KMS-11 (cell line): ENCODE measurements around the gene SPEF2.

ENCODE experiments used
- H2AFZ ChIP-seq: fragments of 200-600 bp; sonication (generic); 2 replicates; pipeline ENCODE4 v1.6.1; 2016; ENCODE audit warnings: antibody characterized with exemption, mixed run types, low read depth
- H3K27ac ChIP-seq: fragments of 200-600 bp; sonication (generic); 2 replicates; pipeline ENCODE4 v1.6.1; 2016; ENCODE audit warnings: mild to moderate bottlenecking, mixed run types
- H3K27me3 ChIP-seq: fragments of 200-600 bp; sonication (generic); 2 replicates; pipeline ENCODE4 v1.6.1; 2017; ENCODE audit warnings: mild to moderate bottlenecking, low read depth, mixed run types, moderate library complexity; ENCODE audit not compliant: insufficient read depth
- H3K36me3 ChIP-seq: fragments of 200-600 bp; sonication (generic); 2 replicates; pipeline ENCODE4 v1.6.1; 2017; ENCODE audit warnings: mild to moderate bottlenecking, mixed run types; ENCODE audit not compliant: insufficient read depth
- H3K4me1 ChIP-seq: fragments of 200-600 bp; sonication (generic); 2 replicates; pipeline ENCODE4 v1.6.1; 2016; ENCODE audit warnings: mild to moderate bottlenecking, low read depth, mixed run types; ENCODE audit not compliant: poor library complexity, severe bottlenecking
- H3K4me2 ChIP-seq: fragments of 200-600 bp; sonication (generic); 2 replicates; pipeline ENCODE4 v1.7.0; 2016; ENCODE audit warnings: mild to moderate bottlenecking, mixed run types
- H3K4me3 ChIP-seq: fragments of 200-600 bp; sonication (generic); IDR thresholded peaks from 2 replicates; pipeline ENCODE4 v1.6.1; 2017; ENCODE audit warnings: low read depth, low read length, mixed read lengths; ENCODE audit not compliant: insufficient read depth
- H3K79me2 ChIP-seq: fragments of 200-600 bp; sonication (generic); 2 replicates; pipeline ENCODE4 v1.6.1; 2016; ENCODE audit warnings: low read depth, mixed run types; ENCODE audit not compliant: insufficient read depth
- H3K9ac ChIP-seq: fragments of 200-600 bp; sonication (generic); 2 replicates; pipeline ENCODE4 v1.6.1; 2016; ENCODE audit warnings: mild to moderate bottlenecking, mixed run types
- H4K20me1 ChIP-seq: fragments of 200-600 bp; sonication (generic); 2 replicates; pipeline ENCODE4 v1.6.1; 2016; ENCODE audit warnings: mild to moderate bottlenecking, mixed run types; ENCODE audit not compliant: insufficient read depth
- TF ChIP-seq, protein P1 (sequence below): fragments of 200-600 bp; sonication (generic); conservative IDR thresholded peaks from 2 replicates; pipeline ENCODE4 v1.6.1; 2017; ENCODE audit warnings: low read depth, mild to moderate bottlenecking, antibody characterized with exemption, low read length, moderate library complexity, mixed read lengths

Gene SPEF2, protein sequence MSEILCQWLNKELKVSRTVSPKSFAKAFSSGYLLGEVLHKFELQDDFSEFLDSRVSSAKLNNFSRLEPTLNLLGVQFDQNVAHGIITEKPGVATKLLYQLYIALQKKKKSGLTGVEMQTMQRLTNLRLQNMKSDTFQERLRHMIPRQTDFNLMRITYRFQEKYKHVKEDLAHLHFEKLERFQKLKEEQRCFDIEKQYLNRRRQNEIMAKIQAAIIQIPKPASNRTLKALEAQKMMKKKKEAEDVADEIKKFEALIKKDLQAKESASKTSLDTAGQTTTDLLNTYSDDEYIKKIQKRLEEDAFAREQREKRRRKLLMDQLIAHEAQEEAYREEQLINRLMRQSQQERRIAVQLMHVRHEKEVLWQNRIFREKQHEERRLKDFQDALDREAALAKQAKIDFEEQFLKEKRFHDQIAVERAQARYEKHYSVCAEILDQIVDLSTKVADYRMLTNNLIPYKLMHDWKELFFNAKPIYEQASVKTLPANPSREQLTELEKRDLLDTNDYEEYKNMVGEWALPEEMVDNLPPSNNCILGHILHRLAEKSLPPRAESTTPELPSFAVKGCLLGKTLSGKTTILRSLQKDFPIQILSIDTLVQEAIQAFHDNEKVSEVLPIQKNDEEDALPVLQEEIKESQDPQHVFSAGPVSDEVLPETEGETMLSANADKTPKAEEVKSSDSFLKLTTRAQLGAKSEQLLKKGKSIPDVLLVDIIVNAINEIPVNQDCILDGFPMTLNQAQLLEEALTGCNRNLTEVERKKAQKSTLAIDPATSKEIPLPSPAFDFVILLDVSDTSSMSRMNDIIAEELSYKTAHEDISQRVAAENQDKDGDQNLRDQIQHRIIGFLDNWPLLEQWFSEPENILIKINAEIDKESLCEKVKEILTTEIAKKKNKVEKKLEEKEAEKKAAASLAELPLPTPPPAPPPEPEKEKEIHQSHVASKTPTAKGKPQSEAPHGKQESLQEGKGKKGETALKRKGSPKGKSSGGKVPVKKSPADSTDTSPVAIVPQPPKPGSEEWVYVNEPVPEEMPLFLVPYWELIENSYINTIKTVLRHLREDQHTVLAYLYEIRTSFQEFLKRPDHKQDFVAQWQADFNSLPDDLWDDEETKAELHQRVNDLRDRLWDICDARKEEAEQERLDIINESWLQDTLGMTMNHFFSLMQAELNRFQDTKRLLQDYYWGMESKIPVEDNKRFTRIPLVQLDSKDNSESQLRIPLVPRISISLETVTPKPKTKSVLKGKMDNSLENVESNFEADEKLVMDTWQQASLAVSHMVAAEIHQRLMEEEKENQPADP (N-terminal part only)

DNA sequence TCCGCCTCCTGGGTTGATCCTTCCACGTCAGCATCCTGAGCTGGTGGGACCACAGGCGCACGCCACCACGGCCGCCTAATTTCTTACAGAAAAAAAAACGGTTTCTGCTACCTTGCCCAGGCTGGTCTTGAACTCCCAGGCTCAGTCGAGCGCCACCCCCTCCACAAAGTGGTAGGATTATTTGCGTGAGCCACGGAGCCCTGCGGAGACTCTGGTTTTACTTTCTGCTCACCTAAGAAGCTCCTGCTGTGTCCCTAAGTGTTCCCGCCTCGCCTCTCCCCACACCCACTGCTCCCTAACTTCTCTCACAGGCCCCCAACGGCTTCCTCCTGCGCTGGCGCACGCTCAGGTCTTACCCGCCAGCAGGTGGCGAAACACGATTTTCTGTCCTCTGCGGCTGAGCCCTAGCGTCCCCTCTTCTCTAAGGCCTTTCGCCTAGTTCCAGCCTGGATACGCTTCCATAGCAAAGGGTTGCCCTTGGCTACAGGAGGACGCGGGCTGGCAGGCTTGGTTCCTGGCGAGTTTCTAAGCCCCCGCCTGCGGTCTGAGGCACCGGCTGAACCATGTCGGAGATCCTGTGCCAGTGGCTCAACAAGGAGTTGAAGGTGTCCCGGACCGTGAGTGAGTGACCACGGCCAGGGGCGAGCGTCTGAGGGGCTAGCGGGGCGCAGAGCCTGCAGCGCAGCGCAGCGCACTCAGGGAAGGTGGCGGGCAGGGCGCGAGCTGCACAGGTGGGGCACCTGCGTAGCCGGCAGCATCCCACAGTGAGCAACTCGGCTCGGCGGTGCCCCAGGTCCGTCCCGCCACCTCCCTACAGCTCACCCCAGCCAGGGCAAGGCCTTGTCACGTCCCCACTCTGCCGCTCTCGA lies at the start of gene SPEF2:
SPEF2 (plus strand) TSS at position 429 of the 869 bp plus-strand sequence; CDS start at position 564, 135 bp downstream.
- peak within 1 kb of the TSS; percentile 35; the same call in 1 of the 2 replicates for H3K9ac ChIP-seq

DNA sequence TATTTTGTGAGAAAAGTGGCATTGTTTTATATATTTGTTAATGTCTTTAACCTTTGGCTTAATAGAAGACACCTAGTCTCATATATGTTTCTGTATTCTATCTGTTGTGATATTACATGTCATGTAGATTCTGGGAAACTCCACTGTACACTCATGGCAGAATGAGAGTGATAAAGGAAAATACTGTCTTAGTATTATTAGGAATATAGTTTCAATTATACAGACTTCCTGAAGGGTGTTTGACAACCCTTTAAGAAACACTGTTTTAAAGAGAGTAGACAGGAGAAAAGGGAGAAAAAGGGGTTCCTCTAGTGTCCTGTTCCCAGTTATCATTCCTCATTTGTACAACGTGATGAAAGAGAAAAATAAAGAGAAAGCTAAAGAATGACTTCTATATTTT lies 42.1 kb upstream of the SPEF2 start:
- TF ChIP-seq, protein P1, sequence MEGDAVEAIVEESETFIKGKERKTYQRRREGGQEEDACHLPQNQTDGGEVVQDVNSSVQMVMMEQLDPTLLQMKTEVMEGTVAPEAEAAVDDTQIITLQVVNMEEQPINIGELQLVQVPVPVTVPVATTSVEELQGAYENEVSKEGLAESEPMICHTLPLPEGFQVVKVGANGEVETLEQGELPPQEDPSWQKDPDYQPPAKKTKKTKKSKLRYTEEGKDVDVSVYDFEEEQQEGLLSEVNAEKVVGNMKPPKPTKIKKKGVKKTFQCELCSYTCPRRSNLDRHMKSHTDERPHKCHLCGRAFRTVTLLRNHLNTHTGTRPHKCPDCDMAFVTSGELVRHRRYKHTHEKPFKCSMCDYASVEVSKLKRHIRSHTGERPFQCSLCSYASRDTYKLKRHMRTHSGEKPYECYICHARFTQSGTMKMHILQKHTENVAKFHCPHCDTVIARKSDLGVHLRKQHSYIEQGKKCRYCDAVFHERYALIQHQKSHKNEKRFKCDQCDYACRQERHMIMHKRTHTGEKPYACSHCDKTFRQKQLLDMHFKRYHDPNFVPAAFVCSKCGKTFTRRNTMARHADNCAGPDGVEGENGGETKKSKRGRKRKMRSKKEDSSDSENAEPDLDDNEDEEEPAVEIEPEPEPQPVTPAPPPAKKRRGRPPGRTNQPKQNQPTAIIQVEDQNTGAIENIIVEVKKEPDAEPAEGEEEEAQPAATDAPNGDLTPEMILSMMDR = no peak
- no peak overlapping the region for H3K4me2 ChIP-seq
- H3K27ac ChIP-seq = no peak overlapping the region
- H3K36me3 ChIP-seq = no peaks in the 10 kb centered on the region; the same call in 1 of the 2 replicates
- H3K9ac ChIP-seq = no peak overlapping the region
- no peaks in the 10 kb centered on the region for H3K79me2 ChIP-seq
- H3K27me3 ChIP-seq = no peaks in the 10 kb centered on the region
- H2AFZ ChIP-seq = no peak overlapping the region
- no peaks in the 10 kb centered on the region for H4K20me1 ChIP-seq
- no peak overlapping the region for H3K4me3 ChIP-seq
- no peaks in the 10 kb centered on the region for H3K4me1 ChIP-seq

More for the DNA sequence above, at the start of gene SPEF2:
- peak within 1 kb of the TSS; percentile 61 for H2AFZ ChIP-seq
- H3K4me1 ChIP-seq = no peaks in the 10 kb centered on the region
- H3K79me2 ChIP-seq = no peaks in the 10 kb centered on the region
- H3K27ac ChIP-seq = peak within 1 kb of the TSS; percentile 10; the same call in 1 of the 2 replicates
- no peaks in the 10 kb centered on the region for H4K20me1 ChIP-seq
- H3K27me3 ChIP-seq = no peaks in the 10 kb centered on the region
- no peaks in the 10 kb centered on the region for H3K36me3 ChIP-seq
- no peak within 1 kb of the TSS for H3K4me2 ChIP-seq
- no peak within 1 kb of the TSS for H3K4me3 ChIP-seq
- TF ChIP-seq, protein P1 = peak; percentile 37; the same call in 1 of the 2 replicates

DNA sequence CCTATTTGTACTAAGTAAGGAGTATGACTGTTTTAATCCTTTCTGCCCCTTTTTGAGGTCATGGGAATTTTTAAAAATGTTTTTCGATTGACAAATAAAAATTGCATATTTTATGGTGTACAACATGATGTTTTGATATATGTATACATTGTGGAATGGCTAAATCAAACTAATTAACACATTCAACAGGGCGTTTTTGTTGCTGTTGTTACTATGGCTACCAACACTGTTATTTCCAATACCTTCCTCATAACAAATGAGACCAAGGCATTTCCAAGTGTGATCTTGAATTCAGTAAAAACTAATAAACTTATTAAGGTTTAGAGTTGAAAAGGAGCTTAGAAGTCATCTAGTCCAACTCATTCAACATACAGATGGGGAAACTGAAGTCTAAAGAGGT lies 30.2 kb upstream of the SPEF2 start:
- no peak overlapping the region for H3K27ac ChIP-seq
- H2AFZ ChIP-seq = no peak overlapping the region
- H3K4me3 ChIP-seq = no peak overlapping the region
- no peaks in the 10 kb centered on the region for H3K79me2 ChIP-seq
- H4K20me1 ChIP-seq = no peaks in the 10 kb centered on the region
- no peak overlapping the region for H3K9ac ChIP-seq
- H3K4me1 ChIP-seq = no peaks in the 10 kb centered on the region
- H3K36me3 ChIP-seq = no peaks in the 10 kb centered on the region
- H3K4me2 ChIP-seq = no peak overlapping the region
- TF ChIP-seq, protein P1 = no peak
- no peaks in the 10 kb centered on the region for H3K27me3 ChIP-seq
